Left colon (tissue), 2 donors: ENCODE results near the gene SIPA1L2. TPM values are rescaled to one million over a fixed set of nuclear protein-coding genes. Genes with fewer than 3 reads are reported as not detected.

Experiments used
- ATAC-seq: fragments of 200-7000 bp; cut with Tn5 transposase; one replicate; pipeline ENCODE4 v1.9.1; 2020; ENCODE audit warnings: mild to moderate bottlenecking, moderate library complexity
- DNase-seq, 2 donors: peaks; one replicate each; pipeline ENCODE4 v3.0.0-alpha.2; 2020
- intact Hi-C, 2 donors: fragments of 100-400 bp; cut with DNase I in 1 of 2; cut with micrococcal nuclease in 1 of 2; formaldehyde crosslinking; loops; one replicate each; pipeline versions ENCODE4 v1.11.2 to v1.14.0; 2022; cut with DNase I, micrococcal nuclease
- long read RNA-seq: library from polyadenylated mRNA; unstranded; transcript quantifications from one replicate; pipeline ENCODE4 v2.0.0, GENCODE V29; 2021
- total RNA-seq, 2 donors: library from RNA; stranded (reverse); fragmentation: NEBNext Ultra II Directional; extraction: Animal tissue kit (Norgen Biotek cat#: 25700); gene quantifications; one replicate each; pipeline ENCODE4 v1.2.1, GENCODE V29; 2021
- donor health status: DM: no; HTN: no; CAD: no.
- donor health status: DM: yes; HTN: yes; CAD: no.

Gene SIPA1L2, protein sequence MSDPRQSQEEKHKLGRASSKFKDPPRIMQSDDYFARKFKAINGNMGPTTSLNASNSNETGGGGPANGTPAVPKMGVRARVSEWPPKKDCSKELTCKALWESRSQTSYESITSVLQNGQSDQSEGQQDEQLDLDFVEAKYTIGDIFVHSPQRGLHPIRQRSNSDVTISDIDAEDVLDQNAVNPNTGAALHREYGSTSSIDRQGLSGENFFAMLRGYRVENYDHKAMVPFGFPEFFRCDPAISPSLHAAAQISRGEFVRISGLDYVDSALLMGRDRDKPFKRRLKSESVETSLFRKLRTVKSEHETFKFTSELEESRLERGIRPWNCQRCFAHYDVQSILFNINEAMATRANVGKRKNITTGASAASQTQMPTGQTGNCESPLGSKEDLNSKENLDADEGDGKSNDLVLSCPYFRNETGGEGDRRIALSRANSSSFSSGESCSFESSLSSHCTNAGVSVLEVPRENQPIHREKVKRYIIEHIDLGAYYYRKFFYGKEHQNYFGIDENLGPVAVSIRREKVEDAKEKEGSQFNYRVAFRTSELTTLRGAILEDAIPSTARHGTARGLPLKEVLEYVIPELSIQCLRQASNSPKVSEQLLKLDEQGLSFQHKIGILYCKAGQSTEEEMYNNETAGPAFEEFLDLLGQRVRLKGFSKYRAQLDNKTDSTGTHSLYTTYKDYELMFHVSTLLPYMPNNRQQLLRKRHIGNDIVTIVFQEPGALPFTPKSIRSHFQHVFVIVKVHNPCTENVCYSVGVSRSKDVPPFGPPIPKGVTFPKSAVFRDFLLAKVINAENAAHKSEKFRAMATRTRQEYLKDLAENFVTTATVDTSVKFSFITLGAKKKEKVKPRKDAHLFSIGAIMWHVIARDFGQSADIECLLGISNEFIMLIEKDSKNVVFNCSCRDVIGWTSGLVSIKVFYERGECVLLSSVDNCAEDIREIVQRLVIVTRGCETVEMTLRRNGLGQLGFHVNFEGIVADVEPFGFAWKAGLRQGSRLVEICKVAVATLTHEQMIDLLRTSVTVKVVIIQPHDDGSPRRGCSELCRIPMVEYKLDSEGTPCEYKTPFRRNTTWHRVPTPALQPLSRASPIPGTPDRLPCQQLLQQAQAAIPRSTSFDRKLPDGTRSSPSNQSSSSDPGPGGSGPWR (N-terminal part only)
- 10 to 100 TPM; 76.5 to 89.8 TPM for total RNA-seq
- long read RNA-seq, partial matches to known transcripts = 24 of 38 reads
- long read RNA-seq, other reads (novel, unspliced or antisense) = 14 of 38 reads

DNA sequence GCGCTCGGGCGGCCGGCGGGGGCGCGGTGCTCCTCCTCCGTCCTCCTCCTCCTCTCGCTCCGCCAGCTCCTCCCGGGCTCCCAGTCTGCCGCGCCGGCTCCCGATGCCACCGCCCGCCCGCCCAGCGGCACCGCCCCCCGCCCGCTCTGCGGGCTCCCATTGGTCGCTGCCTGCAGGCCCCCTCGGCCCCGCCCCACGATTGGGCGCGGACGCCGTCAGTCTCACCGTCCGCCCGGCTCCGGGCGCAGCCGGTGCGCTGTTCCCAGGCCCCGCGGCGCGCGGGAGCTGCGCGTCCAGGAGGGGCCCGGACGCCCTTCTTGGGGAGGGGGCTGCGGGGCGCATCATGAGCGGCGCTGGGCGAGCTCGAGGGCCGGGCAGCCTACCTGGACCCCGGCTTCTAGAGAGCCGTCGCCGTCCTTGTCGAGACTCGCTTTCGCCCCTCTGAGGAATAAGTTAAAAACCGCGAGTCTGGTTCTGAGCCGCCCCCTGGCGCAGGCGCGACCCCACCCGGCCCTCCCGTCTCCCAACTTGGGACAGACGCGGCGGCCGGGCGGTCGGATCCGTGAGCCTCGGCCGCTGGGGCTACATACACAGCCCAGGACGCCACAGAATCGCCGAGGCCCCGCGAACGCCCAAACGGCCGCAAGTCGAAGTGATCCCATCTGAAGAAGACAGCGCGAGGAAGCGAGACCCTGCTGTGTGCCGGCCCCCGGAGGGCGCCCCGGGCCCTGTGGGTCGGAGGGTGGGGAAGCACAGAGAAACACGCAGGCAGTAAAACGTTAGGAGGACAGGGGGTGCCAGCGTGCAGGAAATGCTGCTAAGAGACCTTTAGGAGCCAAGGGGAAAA lies at the start of gene SIPA1L2:
Gene SIPA1L2 (minus strand): TSS at position 87 of the 847 bp plus-strand sequence. CDS start 114,794 bp downstream, outside the sequence.
- intact Hi-C loops = loop anchor here in 1 of 2 donors (10.0 kb wide), 1 partner anchor 325 kb away; the partner anchor contains the start of gene NTPCR
- DNase-seq = peak; percentile 93
- ATAC-seq = peak; percentile 80

DNA sequence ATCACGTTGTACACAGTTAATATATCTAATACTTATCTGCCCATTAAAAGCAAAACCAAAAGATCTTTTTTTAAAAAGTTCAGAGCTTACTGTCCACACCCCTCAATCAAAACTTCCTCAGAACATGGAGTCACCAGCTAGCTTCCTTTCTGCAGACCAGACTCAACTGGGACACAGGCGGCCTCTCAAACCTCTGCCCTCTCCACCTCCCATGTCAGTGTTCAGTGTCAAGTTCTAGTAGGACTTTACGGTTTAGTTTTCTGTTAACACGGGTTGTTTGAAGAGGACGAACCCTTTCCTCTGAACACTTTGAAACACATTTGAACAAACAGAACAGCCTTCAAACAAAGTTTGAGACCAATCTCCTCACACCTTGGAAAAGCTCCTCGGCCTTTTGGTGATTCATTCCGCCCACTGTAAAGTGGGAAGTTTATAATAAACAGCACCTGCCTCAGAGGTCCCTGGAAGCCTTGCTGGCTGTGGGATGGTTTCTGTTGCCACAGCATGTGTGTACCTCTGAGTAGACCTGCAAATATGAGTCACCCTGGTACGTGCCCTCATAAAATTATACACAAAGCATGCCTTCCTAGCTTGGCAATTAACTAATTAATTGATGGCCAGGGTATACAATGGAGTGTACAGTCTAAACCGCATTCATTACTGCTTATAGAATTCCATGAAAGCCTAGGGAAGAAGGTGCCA lies 48.4 kb upstream of the SIPA1L2 start:
- intact Hi-C loops = no loop called here
- peak; percentile 74 for ATAC-seq
- DNase-seq = peak; percentile 24 to 81

DNA sequence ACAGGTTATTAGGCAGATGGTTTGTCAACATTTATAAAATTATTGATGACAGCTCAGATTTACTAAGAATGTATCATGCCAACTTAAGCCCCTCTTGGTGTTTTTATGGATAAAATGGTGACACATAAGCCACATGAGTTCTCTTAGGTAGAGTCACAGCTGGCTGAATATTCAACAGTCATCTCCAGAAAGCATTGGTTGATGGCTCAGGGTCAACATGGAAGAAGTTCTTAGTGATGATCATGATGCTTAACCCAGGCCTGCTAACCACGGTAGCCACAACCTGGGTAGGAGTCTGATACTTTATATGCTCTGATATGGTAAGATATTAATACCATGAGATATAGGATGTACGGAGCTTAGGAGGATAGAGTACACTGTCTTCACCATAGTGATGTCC lies 46.4 kb upstream of the SIPA1L2 start:
- intact Hi-C loops = no loop called here
- DNase-seq = no peak
- ATAC-seq = no peak

DNA sequence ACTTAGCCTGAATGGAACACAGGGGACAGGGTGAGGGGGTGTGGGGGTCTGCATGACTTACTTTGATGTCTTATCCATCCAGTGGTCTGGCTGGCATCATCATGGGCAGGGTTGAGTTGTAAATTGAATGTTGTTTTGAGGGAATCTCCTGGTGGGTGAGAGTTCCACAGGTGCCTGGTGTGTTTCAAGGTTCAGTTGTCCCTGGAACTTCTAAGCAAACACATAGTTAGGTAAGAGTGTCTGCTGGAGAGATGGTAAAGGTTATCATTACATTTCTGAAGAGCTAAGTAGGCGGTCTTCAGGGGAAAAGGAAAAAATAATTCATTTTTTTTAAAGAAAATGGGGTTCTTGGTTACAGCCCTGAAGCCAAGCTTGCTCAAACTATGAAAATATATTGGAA lies 46.0 kb upstream of the SIPA1L2 start:
- intact Hi-C loops = no loop called here
- ATAC-seq (no peak), DNase-seq (no peak)

DNA sequence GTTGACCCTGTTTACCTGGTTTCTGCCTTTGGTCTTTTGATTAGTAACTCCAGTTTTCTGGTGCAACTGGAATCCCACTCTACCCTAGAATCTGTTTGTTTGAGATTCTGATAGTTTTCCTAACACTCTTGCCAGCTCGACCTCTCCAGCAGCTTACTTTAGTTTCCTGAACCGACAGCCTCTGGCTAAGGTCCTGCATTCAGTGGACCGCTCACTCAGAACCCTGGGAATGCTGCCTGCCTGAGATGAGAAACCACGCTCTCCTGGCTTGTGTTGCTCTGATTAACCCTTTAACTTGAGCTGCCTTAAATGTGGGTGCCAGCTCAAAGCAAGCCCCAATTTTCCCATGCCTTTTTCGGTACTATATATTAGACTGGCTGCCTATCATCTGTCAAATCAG lies 45.3 kb upstream of the SIPA1L2 start:
- DNase-seq (no peak), ATAC-seq (no peak)
- intact Hi-C loops = no loop called here

DNA sequence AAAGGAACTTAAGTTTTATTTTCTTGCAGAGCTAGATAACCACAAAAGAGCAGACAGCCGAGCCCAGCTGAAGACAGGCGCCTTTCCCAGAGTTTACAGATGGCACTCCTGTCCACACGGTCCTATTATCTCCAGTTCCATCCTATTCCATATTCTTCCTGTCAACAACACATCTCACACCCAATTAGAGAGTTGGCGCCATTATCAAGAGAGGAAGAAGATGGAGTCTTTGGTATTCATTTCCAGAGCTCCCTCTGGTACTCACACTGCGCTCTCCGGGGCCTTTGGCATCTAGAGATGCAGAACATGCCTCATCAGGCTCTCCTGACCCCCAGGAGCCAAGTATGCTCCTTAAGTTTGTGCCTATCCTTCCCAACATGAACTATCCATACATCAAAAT lies 43.3 kb upstream of the SIPA1L2 start:
- ATAC-seq = no peak

DNA sequence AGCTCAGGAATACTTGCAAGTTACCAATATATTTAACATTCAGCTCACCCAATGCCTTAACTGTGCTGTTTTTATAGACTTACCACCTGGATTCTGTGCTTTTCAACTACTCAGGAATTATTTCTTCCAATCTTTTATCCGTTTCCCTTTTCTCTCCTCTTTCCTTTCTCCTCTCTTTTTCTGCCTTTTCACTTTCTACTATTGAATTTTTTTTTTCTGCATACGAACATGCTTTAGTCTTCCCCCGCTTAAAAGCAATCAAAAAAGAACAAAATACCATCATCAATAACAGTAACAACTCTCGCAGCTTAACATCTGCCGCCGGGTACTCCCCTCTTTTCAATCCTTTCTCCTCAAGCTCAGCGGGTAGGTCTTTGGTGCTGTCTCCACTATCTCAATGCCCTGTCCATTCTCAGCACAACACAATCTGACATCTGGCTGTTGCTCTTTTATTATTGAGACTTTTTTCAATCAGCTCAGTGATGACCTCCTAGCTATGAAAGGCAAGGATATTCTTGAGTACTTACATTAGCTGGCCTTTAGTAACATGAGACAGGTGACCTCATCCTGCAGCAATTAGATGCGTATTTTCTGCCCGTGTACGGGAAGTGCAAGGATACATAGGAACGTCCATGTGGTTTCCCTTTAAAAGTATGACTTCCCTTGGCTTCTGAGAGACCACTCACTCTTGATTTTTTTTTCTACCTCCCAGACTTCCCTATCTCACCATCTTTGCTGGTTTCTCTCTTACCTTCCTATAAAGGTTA lies 40.2 kb upstream of the SIPA1L2 start:
- DNase-seq (no peak), ATAC-seq (no peak)
- intact Hi-C loops = no loop called here

More for the DNA sequence above, 43.3 kb upstream of the SIPA1L2 start:
- no peak for DNase-seq
- intact Hi-C loops = no loop called here

DNA sequence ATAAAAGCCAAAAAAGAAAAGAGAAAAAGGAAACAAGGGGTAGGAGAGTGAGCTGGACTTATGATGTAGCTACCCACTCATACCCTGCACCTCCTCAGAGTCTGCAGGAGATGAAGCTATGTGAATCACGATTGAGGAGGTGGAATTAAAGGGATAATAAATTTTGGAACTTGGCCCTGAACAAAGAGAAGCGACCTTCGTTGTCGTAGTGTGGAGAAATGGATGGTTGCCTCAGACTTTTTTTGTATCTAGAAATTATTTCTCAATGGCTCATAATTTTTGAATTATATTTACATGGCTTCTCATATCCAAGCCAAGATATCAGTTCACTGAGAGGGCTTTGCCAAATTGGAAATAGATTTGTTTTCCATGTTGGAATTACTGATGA lies 37.8 kb upstream of the SIPA1L2 start:
- DNase-seq = no peak
- intact Hi-C loops = no loop called here
- no peak for ATAC-seq

DNA sequence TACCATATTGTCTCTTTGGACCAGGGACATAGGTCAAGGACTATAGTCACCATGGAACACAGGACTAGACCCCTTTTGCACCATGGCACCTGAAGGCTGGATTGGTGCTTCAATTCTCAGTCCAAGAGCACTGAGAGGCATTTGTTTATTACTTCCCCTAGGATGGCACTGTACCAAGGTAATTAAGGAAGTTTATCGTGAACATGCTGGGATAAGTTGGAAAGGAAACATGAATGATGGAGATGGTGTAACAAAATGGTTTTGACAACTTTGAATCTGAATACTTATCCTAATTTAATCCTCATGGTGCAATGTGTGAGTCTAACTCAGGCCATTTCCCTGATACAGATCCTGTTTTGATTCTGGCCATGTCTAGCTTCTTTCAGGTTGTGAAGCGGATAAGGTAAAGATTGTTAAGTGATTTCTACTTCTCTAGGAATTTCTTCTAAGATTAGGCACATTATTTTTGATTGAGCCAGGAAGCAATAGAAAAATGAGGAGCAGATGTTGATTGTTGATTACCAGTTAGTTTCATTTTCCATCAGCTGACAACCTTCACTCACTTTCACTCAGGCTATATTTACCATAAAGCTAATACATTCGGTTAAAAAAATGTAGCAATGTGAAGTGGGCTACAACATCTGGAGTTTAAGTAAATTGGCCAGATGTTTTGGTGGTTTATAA lies 37.3 kb upstream of the SIPA1L2 start:
- DNase-seq (no peak), ATAC-seq (peak; percentile 61)
- intact Hi-C loops = no loop called here

DNA sequence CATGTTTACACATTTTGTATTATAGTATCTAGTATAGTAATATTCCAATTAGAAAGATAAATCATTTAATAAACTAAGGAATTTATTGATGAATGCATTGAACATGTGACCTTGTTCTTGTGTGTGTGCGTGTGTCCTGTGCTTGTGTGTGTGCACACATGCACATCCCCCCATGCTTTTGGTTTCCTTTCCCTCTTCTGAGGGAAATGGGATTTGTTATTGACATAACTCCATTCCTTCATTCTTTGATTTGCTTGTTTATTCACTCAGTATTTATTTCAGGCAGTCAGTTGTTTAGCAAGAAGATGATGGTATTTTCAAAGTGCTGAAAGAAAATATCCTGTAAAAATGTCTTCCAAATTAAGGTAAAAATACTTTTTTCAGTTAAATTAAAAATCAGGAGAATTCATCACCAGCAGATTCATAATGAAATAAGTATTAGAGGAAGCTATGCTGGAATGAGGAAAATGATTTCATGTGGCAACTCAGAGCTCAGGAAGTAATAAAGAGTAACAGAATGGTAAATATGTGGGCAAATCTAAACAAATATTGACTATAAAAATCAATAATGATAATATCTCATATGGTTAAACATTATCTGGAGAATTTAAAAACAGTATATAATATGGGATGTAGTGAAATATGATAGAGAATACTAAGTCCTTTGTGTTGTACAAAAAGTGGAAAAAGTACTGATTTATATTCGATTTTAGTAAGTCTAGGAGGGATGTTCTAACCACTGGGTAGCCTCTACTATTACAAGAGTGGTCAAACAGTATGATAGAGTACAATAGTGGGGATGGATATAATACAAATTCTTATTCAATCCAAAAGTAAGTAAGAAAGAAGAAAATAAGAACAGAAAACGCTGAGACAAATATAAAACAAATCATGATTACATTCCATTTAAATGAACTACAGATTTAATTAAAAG lies 35.2 kb upstream of the SIPA1L2 start:
- intact Hi-C loops = no loop called here
- DNase-seq (no peak), ATAC-seq (no peak)

DNA sequence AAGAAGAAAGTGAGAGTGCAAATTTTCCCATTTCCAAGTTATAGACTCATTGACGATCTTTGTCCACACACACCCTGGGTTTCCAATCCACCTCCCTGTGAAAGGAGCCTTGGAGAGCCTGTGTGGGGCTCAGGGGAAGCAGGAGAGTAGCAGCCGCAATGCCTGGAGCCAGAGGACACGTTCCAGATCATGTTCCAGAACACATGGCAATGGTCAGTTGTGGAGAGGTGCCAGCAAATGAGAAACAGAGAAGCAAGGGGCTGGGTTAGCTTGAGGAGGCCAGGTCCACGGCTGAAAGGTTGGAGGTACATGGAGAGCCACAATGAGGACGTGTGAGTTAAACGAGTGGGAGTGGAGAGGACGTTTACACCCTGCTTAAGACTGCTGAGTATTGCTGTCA lies 33.0 kb upstream of the SIPA1L2 start:
- no peak for ATAC-seq
- intact Hi-C loops = no loop called here
- no peak for DNase-seq

DNA sequence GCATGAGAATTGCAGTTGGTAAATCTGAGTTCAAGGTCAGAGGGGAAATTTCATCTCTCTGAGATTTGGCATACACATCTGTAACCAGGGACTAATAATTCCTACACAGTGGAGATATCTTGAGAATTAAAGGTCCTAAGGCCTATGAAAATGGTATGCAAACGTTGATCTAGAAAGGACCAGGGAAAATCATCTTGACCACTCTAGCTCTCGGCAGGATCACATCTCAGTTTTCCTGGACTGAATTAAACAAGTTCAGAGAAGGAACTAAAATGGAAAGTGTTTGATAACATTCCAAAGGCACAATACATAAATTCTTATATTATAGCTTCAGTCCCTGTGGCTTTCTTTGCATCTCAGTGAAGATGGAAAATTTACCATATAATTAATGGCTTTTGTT lies 28.5 kb upstream of the SIPA1L2 start:
- no peak for ATAC-seq
- intact Hi-C loops = no loop called here
- DNase-seq = no peak

DNA sequence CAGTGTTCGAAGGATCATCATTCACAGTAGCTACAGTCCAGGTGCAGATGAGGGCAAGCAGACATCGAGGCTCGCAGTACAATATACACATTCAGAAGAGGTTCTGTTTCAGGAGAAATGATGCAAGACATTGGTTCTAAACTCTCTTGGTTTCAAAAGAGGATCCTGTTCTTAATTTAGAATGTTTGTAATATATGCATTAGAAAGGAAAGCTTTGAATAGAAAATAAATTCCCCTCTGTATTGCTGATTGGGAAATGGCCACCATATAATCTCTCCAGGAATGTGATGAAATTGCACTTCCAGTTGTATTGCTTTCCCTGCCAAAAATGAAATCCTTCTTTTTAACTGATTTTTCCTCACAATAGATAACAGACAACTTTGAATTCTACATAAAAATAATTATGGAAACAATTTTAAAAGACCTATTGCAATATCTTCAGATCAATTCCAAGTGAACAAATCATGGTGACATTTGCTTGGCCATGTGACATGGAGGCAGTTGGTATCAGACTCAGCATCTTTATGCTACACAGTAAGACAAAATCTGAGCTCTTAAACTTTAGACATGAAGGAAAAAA lies 27.6 kb upstream of the SIPA1L2 start:
- intact Hi-C loops = no loop called here
- DNase-seq = no peak
- ATAC-seq = no peak

DNA sequence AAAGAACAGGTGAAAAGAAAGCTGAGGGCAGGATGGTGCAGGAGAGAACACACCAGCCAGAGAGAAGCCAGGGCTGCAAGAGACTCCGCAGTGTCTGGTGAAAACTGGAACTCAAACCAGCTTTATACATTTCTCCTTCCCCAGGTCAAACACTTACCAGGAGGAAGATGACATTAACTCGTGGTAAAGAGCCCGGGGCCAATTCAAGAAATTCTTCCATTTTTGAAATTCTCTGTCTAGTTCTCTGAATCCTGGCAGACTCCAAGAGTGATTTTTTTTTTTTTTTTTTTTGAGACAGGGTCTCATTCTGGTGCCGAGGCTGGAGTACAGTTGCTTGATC lies 25.8 kb upstream of the SIPA1L2 start:
- no peak for ATAC-seq
- intact Hi-C loops = no loop called here
- DNase-seq = no peak

DNA sequence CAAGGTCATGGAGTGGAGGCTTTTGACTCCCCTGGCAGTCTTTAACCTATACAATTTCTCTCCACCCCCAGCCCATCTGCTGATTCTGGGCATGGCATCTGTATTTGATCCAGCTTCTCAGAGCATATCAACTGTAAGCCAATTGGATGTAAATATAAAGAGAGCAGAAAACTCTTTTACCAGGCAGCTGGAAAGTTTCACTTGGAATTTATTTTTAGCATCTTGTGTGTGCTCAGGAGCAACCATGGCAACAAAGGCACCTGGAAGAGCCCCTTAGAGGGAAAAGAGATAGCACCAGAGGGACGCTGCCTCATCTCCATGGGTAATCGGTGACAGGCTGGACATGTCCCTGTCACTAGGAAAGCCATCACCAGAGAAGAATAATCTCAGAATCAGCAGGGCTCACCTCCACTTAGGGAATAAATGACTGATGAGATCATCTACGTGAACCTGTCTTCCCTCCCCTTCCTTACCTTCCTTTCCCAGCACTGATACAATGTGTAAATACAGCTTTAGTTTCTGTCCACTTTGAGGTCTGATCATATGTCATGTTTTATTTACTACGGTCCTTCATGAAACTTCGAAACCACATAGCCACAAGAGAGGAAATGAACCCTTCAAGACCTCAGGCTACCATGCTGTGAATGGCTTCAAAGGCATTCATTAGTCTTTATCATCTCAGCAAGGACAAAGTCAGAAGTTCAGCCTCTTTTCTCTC lies 25.3 kb upstream of the SIPA1L2 start:
- ATAC-seq (no peak), DNase-seq (no peak)
- intact Hi-C loops = no loop called here
